Vagina (tissue), 2 donors: Measurements from ENCODE around the gene ERCC4.

ENCODE experiments used
- POLR2AphosphoS5 ChIP-seq, 2 donors: sonication (generic); formaldehyde crosslinking; IDR thresholded peaks; one replicate each; pipeline ENCODE4 v1.9.0; 2017; ENCODE audit warnings: antibody characterized with exemption in 2 of 2, mild to moderate bottlenecking in 2 of 2, low read depth in 1 of 2; ENCODE audit not compliant: insufficient read depth in 1 of 2
- TF ChIP-seq, protein P1 (sequence below), 3 experiments: fragments of 450-650 bp in 2 of 3; fragments of 200-600 bp in 1 of 3; sonication (generic) in 1 of 3; IDR thresholded peaks; one replicate each; pipeline ENCODE4 v1.5.1; 2017 to 2019; ENCODE audit warnings: antibody characterized with exemption in 3 of 3, mild to moderate bottlenecking in 2 of 3, moderate library complexity in 2 of 3

DNA sequence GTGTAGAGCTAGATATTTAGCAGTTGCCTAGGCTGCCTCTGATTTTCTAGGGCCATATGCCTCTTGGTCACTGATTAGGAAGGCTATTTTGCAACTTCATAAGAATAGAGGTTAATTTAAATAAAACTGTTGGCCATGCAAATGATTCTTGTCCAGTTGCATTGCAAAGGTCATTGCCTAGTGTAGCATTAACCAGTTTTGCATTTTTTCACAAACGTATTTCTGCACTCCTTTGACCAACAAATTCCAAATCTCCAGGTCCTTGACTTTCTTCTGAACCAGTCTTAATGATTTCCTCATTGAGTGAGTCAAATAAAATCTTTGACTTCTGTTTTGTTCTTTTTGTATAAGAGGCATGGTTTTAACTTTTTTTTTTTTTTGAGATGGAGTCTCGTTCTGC lies 33.5 kb downstream of the ERCC4 start:
- TF ChIP-seq, protein P1, sequence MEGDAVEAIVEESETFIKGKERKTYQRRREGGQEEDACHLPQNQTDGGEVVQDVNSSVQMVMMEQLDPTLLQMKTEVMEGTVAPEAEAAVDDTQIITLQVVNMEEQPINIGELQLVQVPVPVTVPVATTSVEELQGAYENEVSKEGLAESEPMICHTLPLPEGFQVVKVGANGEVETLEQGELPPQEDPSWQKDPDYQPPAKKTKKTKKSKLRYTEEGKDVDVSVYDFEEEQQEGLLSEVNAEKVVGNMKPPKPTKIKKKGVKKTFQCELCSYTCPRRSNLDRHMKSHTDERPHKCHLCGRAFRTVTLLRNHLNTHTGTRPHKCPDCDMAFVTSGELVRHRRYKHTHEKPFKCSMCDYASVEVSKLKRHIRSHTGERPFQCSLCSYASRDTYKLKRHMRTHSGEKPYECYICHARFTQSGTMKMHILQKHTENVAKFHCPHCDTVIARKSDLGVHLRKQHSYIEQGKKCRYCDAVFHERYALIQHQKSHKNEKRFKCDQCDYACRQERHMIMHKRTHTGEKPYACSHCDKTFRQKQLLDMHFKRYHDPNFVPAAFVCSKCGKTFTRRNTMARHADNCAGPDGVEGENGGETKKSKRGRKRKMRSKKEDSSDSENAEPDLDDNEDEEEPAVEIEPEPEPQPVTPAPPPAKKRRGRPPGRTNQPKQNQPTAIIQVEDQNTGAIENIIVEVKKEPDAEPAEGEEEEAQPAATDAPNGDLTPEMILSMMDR (IDR thresholded peaks at IDR 0.05): no peak
- no peak for TF ChIP-seq POLR2AphosphoS5 (IDR thresholded peaks at IDR 0.05; ENCODE audit: insufficient read depth in 1 of 2, low read depth in 1 of 2)
